ENCODE measurements around the gene C1orf116.

The C1orf116 gene

DNA sequence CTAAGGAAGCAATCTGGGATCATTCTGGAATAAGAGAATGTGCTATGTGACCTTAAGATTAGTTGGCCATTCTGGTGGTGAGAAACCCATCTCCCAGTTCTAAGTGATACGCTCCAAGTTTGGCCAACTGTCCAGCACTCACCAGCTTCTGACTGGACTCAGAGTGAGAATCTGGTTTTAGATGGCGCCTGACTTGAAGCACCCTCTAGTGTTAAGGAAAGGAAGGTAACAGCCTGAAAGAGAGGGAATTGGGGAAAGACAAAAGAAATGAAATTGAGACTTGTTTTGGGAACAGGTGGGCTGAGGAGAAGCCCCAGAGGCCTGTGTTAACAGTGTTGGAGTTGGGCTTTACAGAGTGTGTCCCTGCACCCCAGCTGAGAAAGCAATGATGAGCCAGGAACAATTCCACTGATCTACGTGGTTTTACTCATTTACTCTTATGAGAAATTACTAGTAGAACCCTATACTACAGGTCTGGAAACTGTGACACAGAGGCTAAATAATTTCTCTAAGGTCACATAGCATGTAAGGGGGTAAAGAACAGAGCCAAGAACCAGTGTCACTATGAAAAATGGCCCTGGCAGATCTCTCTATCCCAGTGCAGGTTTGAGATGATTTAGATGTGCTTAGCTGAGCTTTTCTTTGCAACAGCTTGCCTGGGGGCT lies 53.0 kb downstream of the C1orf116 start:
- TF ChIP-seq ZNF777 (tag by site-specific recombination; IDR thresholded peaks at IDR 0.05; ENCODE audit: borderline replicate concordance) (no peak), ZNF514 (tag by site-specific recombination; IDR thresholded peaks at IDR 0.05) (no peak), ZNF23 (tag by site-specific recombination; IDR thresholded peaks at IDR 0.05; ENCODE audit: borderline replicate concordance) (no peak), ZSCAN5A (tag by site-specific recombination; IDR thresholded peaks at IDR 0.05) (no peak), ZNF140 (tag by site-specific recombination; IDR thresholded peaks at IDR 0.05) (no peak), ZNF654 (tag by site-specific recombination; IDR thresholded peaks at IDR 0.05; ENCODE audit: low read depth) (peak; percentile 48), ZNF324 (tag by site-specific recombination; IDR thresholded peaks at IDR 0.05) (no peak), ZNF19 (tag by site-specific recombination; IDR thresholded peaks at IDR 0.05; ENCODE audit: low read depth) (no peak), KLF16 (tag by site-specific recombination; IDR thresholded peaks at IDR 0.05) (no peak), ZNF449 (tag by site-specific recombination; IDR thresholded peaks at IDR 0.05) (0 out of 2 replicates have a peak, but pooled peaks have one; percentile 29), ZNF488 (tag by site-specific recombination; IDR thresholded peaks at IDR 0.05) (no peak), ZNF2 (tag by site-specific recombination; IDR thresholded peaks at IDR 0.05) (no peak), TCF7L2 (IDR thresholded peaks at IDR 0.05; ENCODE audit: borderline replicate concordance, low read depth, low read length) (no peak), ZNF146 (tag by site-specific recombination; IDR thresholded peaks at IDR 0.05) (no peak), ZNF623 (tag by site-specific recombination; IDR thresholded peaks at IDR 0.05) (no peak), PRDM1 (tag by site-specific recombination; IDR thresholded peaks at IDR 0.05) (0 out of 2 replicates have a peak, but pooled peaks have one; percentile 27)
- TF ChIP-seq, protein P1, sequence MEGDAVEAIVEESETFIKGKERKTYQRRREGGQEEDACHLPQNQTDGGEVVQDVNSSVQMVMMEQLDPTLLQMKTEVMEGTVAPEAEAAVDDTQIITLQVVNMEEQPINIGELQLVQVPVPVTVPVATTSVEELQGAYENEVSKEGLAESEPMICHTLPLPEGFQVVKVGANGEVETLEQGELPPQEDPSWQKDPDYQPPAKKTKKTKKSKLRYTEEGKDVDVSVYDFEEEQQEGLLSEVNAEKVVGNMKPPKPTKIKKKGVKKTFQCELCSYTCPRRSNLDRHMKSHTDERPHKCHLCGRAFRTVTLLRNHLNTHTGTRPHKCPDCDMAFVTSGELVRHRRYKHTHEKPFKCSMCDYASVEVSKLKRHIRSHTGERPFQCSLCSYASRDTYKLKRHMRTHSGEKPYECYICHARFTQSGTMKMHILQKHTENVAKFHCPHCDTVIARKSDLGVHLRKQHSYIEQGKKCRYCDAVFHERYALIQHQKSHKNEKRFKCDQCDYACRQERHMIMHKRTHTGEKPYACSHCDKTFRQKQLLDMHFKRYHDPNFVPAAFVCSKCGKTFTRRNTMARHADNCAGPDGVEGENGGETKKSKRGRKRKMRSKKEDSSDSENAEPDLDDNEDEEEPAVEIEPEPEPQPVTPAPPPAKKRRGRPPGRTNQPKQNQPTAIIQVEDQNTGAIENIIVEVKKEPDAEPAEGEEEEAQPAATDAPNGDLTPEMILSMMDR (tag by site-specific recombination; IDR thresholded peaks at IDR 0.05) = peak; percentile 38; the same call in 1 of the 2 replicates
- TF ChIP-seq, protein P2, sequence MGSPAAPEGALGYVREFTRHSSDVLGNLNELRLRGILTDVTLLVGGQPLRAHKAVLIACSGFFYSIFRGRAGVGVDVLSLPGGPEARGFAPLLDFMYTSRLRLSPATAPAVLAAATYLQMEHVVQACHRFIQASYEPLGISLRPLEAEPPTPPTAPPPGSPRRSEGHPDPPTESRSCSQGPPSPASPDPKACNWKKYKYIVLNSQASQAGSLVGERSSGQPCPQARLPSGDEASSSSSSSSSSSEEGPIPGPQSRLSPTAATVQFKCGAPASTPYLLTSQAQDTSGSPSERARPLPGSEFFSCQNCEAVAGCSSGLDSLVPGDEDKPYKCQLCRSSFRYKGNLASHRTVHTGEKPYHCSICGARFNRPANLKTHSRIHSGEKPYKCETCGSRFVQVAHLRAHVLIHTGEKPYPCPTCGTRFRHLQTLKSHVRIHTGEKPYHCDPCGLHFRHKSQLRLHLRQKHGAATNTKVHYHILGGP (tag by site-specific recombination; IDR thresholded peaks at IDR 0.05) = no peak
- TF ChIP-seq, protein P3, sequence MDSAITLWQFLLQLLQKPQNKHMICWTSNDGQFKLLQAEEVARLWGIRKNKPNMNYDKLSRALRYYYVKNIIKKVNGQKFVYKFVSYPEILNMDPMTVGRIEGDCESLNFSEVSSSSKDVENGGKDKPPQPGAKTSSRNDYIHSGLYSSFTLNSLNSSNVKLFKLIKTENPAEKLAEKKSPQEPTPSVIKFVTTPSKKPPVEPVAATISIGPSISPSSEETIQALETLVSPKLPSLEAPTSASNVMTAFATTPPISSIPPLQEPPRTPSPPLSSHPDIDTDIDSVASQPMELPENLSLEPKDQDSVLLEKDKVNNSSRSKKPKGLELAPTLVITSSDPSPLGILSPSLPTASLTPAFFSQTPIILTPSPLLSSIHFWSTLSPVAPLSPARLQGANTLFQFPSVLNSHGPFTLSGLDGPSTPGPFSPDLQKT (IDR thresholded peaks at IDR 0.05; ENCODE audit: borderline replicate concordance, low read depth, low read length) = no peak
- TF ChIP-seq, protein P4, sequence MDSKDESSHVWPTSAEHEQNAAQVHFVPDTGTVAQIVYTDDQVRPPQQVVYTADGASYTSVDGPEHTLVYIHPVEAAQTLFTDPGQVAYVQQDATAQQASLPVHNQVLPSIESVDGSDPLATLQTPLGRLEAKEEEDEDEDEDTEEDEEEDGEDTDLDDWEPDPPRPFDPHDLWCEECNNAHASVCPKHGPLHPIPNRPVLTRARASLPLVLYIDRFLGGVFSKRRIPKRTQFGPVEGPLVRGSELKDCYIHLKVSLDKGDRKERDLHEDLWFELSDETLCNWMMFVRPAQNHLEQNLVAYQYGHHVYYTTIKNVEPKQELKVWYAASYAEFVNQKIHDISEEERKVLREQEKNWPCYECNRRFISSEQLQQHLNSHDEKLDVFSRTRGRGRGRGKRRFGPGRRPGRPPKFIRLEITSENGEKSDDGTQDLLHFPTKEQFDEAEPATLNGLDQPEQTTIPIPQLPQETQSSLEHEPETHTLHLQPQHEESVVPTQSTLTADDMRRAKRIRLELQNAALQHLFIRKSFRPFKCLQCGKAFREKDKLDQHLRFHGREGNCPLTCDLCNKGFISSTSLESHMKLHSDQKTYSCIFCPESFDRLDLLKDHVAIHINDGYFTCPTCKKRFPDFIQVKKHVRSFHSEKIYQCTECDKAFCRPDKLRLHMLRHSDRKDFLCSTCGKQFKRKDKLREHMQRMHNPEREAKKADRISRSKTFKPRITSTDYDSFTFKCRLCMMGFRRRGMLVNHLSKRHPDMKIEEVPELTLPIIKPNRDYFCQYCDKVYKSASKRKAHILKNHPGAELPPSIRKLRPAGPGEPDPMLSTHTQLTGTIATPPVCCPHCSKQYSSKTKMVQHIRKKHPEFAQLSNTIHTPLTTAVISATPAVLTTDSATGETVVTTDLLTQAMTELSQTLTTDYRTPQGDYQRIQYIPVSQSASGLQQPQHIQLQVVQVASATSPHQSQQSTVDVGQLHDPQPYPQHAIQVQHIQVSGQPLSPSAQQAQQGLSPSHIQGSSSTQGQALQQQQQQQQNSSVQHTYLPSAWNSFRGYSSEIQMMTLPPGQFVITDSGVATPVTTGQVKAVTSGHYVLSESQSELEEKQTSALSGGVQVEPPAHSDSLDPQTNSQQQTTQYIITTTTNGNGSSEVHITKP (tag by site-specific recombination; IDR thresholded peaks at IDR 0.05) = no peak
- TF ChIP-seq, protein P5, sequence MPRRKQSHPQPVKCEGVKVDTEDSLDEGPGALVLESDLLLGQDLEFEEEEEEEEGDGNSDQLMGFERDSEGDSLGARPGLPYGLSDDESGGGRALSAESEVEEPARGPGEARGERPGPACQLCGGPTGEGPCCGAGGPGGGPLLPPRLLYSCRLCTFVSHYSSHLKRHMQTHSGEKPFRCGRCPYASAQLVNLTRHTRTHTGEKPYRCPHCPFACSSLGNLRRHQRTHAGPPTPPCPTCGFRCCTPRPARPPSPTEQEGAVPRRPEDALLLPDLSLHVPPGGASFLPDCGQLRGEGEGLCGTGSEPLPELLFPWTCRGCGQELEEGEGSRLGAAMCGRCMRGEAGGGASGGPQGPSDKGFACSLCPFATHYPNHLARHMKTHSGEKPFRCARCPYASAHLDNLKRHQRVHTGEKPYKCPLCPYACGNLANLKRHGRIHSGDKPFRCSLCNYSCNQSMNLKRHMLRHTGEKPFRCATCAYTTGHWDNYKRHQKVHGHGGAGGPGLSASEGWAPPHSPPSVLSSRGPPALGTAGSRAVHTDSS (tag by site-specific recombination; IDR thresholded peaks at IDR 0.05) = no peak
- H3K27ac ChIP-seq (ENCODE audit: extremely low read depth, low read depth, low read length) = no peak overlapping the region
- ChIA-PET CTCF (interaction anchor here (0.6 to 4.9 kb wide), 21 partner anchors 8 to 500 kb away, joined by 3 to 70 read pairs (median 4); partner anchors contain the start of genes FCAMR and PFKFB2), POLR2A (no interaction called here)
- H3K36me3 ChIP-seq (ENCODE audit: control insufficient read depth in 2 of 2, insufficient read depth in 1 of 2, low read length in 2 of 2) = no peaks in the 10 kb centered on the region
- H3K4me1 ChIP-seq (ENCODE audit: control insufficient read depth, insufficient read depth, low read length) = no peaks in the 10 kb centered on the region
- H3K9me3 ChIP-seq (ENCODE audit: control insufficient read depth, insufficient read depth, low read depth, low read length) = no peaks in the 10 kb centered on the region
- H3K4me3 ChIP-seq (ENCODE audit: low read depth, low read length) = no peak overlapping the region

Data from HEK293 (cell line).